Parathyroid adenoma (tissue), 2 donors: ENCODE results near the gene NYAP2.

Source experiments
- H2AFZ ChIP-seq: fragments of 300-600 bp; sonication (generic); one replicate; pipeline ENCODE4 v1.7.0; 2017; ENCODE audit warnings: antibody characterized with exemption, mild to moderate bottlenecking
- H3K27ac ChIP-seq: fragments of 300-600 bp; sonication (generic); one replicate; pipeline ENCODE4 v1.7.0; 2017
- H3K27me3 ChIP-seq: fragments of 300-600 bp; sonication (generic); one replicate; pipeline ENCODE4 v1.7.0; 2017; ENCODE audit warnings: low read length; ENCODE audit not compliant: control insufficient read depth, insufficient read depth
- H3K36me3 ChIP-seq: fragments of 300-600 bp; sonication (generic); one replicate; pipeline ENCODE4 v1.7.0; 2017; ENCODE audit warnings: low read length; ENCODE audit not compliant: control insufficient read depth, insufficient read depth
- H3K4me1 ChIP-seq: fragments of 300-600 bp; sonication (generic); one replicate; pipeline ENCODE4 v1.7.0; 2017; ENCODE audit warnings: control low read depth
- H3K4me2 ChIP-seq: fragments of 300-600 bp; sonication (generic); one replicate; pipeline ENCODE4 v1.7.0; 2017; ENCODE audit warnings: low read length
- H3K4me3 ChIP-seq: fragments of 300-600 bp; sonication (generic); one replicate; pipeline ENCODE4 v1.7.0; 2017; ENCODE audit warnings: low read depth, low read length
- H3K79me2 ChIP-seq: fragments of 300-600 bp; sonication (generic); one replicate; pipeline ENCODE4 v1.7.0; 2017; ENCODE audit warnings: control low read depth
- H3K9ac ChIP-seq: fragments of 300-600 bp; sonication (generic); one replicate; pipeline ENCODE4 v1.7.0; 2017; ENCODE audit warnings: mild to moderate bottlenecking
- H3K9me3 ChIP-seq: fragments of 300-600 bp; sonication (generic); one replicate; pipeline ENCODE4 v1.7.0; 2017; ENCODE audit warnings: low read length; ENCODE audit not compliant: control insufficient read depth
- CTCF ChIP-seq: fragments of 300-600 bp; sonication (generic); IDR thresholded peaks from one replicate; pipeline ENCODE4 v1.7.0; 2017; ENCODE audit warnings: antibody characterized with exemption, mild to moderate bottlenecking
- donor health status: primary hyperparathyroidism.

The NYAP2 gene

GRCh38 chr2:225697936-225698335 lies 298.4 kb downstream of the NYAP2 start:
- no peak overlapping the region for H3K4me3 ChIP-seq
- no peak overlapping the region for H3K4me2 ChIP-seq
- H3K27me3 ChIP-seq = no peaks in the 10 kb centered on the region
- H3K79me2 ChIP-seq = no peaks in the 10 kb centered on the region
- H3K4me1 ChIP-seq = no peaks in the 10 kb centered on the region
- no peak for TF ChIP-seq CTCF
- no peaks in the 10 kb centered on the region for H3K9me3 ChIP-seq
- no peak overlapping the region for H2AFZ ChIP-seq
- H3K27ac ChIP-seq = no peak overlapping the region
- no peaks in the 10 kb centered on the region for H3K36me3 ChIP-seq
- no peak overlapping the region for H3K9ac ChIP-seq
